ENCODE measurements around the gene GSTO1.
A peak's percentile ranks its signal among the peaks of the same experiment; 100 is the strongest.

GSTO1 gene

DNA sequence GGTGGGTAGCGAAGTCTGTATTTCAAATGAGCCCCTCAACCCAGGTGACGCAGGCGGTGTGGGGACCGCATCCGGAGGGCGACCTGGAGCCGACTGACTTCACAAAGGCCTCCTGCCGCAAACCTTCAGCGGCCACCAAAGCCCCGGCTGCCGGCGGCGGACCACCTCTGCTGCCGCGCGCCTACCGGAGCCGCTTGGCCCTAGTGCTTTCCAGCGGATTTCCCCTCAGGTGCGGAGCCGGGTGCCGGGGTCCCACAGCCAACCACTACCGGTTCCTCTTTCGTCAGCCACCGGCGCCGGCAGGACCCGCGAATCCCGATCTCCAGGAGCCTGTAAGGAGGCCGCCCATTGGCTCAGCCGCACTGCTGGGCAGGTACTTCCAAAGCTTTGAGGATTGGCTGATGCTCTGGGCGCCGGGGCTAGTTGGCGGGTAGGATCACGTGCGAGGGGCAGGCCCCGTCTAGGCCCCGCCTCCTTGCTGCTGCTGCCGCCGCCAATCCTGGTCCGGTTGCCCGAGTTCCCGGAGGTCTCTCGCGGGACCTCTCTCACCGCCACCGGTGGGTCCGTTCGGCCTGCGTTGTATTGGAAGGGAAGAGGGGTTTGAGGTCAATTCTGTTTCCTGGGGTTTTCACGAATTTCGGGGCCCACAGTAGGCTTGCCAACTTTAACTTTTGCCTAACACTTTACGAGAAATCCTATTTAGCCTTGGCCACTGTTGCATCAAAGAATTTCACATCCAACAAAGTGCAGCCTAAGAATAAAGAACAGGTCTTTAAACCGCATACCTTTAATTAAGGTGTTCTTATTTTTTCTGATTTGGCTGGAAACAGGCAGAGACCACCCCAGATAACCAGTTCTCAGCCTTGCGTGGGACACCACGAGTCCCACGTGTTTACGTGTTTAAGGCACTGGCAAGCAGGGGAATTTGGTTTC is 14.3 kb downstream of the GSTO1 start, which contains the start of gene GSTO2:
GSTO2 (plus strand) TSS at position 472 of the 933 bp plus-strand sequence. CDS start 5,732 bp downstream, outside the sequence.
- H3K36me3 ChIP-seq (ENCODE audit: control insufficient read depth in 2 of 2, insufficient read depth in 1 of 2, low read length in 2 of 2): peaks cover 19 to 46% of the 10 kb centered on the region in 2 experiments
- 0 out of 2 replicates have a peak, but pooled peaks cover 2% of the 10 kb centered on the region for H3K4me1 ChIP-seq (ENCODE audit: control insufficient read depth, insufficient read depth, low read length)
- ChIA-PET CTCF (interaction anchor here (0.6 to 2.7 kb wide), 4 partner anchors 20 to 283 kb away, joined by 3 to 13 read pairs (median 4); partner anchors contain the start of gene CFAP43), POLR2A (interaction anchor here (0.6 to 4.0 kb wide), 8 partner anchors 8 to 1445 kb away, joined by 3 to 44 read pairs (median 4); partner anchors contain the start of genes CFAP58, GSTO1 and ITPRIP)
- peak within 1 kb of the TSS; percentile 94 for H3K4me3 ChIP-seq (ENCODE audit: low read depth, low read length)
- H3K9me3 ChIP-seq (ENCODE audit: control insufficient read depth, insufficient read depth, low read depth, low read length): no peaks in the 10 kb centered on the region
- peak within 1 kb of the TSS; percentile 13; the same call in 1 of the 2 replicates for H3K27ac ChIP-seq (ENCODE audit: extremely low read depth, low read depth, low read length)
- TF ChIP-seq ZNF747 (tag by site-specific recombination; IDR thresholded peaks at IDR 0.05) (no peak), GLI4 (tag by site-specific recombination; IDR thresholded peaks at IDR 0.05) (no peak), ZNF404 (tag by site-specific recombination; IDR thresholded peaks at IDR 0.05) (no peak), ZNF629 (tag by site-specific recombination; IDR thresholded peaks at IDR 0.05) (peak; percentile 75; the same call in 1 of the 2 replicates), YY1 (tag by site-specific recombination; IDR thresholded peaks at IDR 0.05) (no peak), ZSCAN5A (tag by site-specific recombination; IDR thresholded peaks at IDR 0.05) (no peak), ZNF155 (tag by site-specific recombination; IDR thresholded peaks at IDR 0.05) (no peak), KLF9 (tag by site-specific recombination; IDR thresholded peaks at IDR 0.05; ENCODE audit: low read depth) (no peak), ZNF610 (tag by site-specific recombination; IDR thresholded peaks at IDR 0.05; ENCODE audit: borderline replicate concordance) (no peak), ZSCAN30 (tag by site-specific recombination; IDR thresholded peaks at IDR 0.05) (peak; percentile 64; the same call in 1 of the 2 replicates), ZEB2 (tag by site-specific recombination; IDR thresholded peaks at IDR 0.05) (peak; percentile 97), ZNF37A (tag by site-specific recombination; IDR thresholded peaks at IDR 0.05) (no peak), ZNF600 (tag by site-specific recombination; IDR thresholded peaks at IDR 0.05) (peak; percentile 21), ZNF660 (tag by site-specific recombination; IDR thresholded peaks at IDR 0.05) (peak; percentile 59; the same call in 1 of the 2 replicates), GLIS1 (tag by site-specific recombination; IDR thresholded peaks at IDR 0.05) (peak; percentile 53; the same call in 1 of the 2 replicates), BCL11B (tag by site-specific recombination; IDR thresholded peaks at IDR 0.05; ENCODE audit: low read depth) (no peak), RBAK (tag by site-specific recombination; IDR thresholded peaks at IDR 0.05) (no peak), MZF1 (tag by site-specific recombination; IDR thresholded peaks at IDR 0.05; ENCODE audit: borderline replicate concordance) (no peak), ZNF335 (tag by site-specific recombination; conservative IDR thresholded peaks at IDR 0.05) (peak; percentile 88), SP7 (tag by site-specific recombination; IDR thresholded peaks at IDR 0.05) (peak; percentile 11; the same call in 1 of the 2 replicates)
- TF ChIP-seq, protein P1, sequence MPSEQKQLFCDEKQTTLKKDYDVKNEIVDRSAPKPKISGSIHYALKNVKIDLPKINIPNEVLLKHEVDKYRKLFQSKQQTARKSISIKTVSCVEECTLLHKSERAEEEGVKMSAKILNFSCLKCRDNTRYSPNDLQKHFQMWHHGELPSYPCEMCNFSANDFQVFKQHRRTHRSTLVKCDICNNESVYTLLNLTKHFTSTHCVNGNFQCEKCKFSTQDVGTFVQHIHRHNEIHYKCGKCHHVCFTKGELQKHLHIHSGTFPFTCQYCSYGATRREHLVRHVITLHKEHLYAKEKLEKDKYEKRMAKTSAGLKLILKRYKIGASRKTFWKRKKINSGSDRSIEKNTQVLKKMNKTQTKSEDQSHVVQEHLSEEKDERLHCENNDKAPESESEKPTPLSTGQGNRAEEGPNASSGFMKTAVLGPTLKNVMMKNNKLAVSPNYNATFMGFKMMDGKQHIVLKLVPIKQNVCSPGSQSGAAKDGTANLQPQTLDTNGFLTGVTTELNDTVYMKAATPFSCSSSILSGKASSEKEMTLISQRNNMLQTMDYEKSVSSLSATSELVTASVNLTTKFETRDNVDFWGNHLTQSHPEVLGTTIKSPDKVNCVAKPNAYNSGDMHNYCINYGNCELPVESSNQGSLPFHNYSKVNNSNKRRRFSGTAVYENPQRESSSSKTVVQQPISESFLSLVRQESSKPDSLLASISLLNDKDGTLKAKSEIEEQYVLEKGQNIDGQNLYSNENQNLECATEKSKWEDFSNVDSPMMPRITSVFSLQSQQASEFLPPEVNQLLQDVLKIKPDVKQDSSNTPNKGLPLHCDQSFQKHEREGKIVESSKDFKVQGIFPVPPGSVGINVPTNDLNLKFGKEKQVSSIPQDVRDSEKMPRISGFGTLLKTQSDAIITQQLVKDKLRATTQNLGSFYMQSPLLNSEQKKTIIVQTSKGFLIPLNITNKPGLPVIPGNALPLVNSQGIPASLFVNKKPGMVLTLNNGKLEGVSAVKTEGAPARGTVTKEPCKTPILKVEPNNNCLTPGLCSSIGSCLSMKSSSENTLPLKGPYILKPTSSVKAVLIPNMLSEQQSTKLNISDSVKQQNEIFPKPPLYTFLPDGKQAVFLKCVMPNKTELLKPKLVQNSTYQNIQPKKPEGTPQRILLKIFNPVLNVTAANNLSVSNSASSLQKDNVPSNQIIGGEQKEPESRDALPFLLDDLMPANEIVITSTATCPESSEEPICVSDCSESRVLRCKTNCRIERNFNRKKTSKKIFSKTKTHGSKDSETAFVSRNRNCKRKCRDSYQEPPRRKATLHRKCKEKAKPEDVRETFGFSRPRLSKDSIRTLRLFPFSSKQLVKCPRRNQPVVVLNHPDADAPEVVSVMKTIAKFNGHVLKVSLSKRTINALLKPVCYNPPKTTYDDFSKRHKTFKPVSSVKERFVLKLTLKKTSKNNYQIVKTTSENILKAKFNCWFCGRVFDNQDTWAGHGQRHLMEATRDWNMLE (tag by site-specific recombination; conservative IDR thresholded peaks at IDR 0.05; ENCODE audit: low read depth): peak; percentile 16
- TF ChIP-seq, protein P2, sequence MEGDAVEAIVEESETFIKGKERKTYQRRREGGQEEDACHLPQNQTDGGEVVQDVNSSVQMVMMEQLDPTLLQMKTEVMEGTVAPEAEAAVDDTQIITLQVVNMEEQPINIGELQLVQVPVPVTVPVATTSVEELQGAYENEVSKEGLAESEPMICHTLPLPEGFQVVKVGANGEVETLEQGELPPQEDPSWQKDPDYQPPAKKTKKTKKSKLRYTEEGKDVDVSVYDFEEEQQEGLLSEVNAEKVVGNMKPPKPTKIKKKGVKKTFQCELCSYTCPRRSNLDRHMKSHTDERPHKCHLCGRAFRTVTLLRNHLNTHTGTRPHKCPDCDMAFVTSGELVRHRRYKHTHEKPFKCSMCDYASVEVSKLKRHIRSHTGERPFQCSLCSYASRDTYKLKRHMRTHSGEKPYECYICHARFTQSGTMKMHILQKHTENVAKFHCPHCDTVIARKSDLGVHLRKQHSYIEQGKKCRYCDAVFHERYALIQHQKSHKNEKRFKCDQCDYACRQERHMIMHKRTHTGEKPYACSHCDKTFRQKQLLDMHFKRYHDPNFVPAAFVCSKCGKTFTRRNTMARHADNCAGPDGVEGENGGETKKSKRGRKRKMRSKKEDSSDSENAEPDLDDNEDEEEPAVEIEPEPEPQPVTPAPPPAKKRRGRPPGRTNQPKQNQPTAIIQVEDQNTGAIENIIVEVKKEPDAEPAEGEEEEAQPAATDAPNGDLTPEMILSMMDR (tag by site-specific recombination; IDR thresholded peaks at IDR 0.05): 0 out of 2 replicates have a peak, but pooled peaks have one; percentile 9
- TF ChIP-seq, protein P3, sequence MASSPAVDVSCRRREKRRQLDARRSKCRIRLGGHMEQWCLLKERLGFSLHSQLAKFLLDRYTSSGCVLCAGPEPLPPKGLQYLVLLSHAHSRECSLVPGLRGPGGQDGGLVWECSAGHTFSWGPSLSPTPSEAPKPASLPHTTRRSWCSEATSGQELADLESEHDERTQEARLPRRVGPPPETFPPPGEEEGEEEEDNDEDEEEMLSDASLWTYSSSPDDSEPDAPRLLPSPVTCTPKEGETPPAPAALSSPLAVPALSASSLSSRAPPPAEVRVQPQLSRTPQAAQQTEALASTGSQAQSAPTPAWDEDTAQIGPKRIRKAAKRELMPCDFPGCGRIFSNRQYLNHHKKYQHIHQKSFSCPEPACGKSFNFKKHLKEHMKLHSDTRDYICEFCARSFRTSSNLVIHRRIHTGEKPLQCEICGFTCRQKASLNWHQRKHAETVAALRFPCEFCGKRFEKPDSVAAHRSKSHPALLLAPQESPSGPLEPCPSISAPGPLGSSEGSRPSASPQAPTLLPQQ (tag by site-specific recombination; IDR thresholded peaks at IDR 0.05): peak; percentile 86
- TF ChIP-seq, protein P4, sequence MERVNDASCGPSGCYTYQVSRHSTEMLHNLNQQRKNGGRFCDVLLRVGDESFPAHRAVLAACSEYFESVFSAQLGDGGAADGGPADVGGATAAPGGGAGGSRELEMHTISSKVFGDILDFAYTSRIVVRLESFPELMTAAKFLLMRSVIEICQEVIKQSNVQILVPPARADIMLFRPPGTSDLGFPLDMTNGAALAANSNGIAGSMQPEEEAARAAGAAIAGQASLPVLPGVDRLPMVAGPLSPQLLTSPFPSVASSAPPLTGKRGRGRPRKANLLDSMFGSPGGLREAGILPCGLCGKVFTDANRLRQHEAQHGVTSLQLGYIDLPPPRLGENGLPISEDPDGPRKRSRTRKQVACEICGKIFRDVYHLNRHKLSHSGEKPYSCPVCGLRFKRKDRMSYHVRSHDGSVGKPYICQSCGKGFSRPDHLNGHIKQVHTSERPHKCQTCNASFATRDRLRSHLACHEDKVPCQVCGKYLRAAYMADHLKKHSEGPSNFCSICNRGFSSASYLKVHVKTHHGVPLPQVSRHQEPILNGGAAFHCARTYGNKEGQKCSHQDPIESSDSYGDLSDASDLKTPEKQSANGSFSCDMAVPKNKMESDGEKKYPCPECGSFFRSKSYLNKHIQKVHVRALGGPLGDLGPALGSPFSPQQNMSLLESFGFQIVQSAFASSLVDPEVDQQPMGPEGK (tag by site-specific recombination; IDR thresholded peaks at IDR 0.05): no peak
